Tibial artery (tissue), 4 donors: ENCODE measurements around the gene CHST8.

Experiments
- DNase-seq, 2 donors: peaks; one replicate each; pipeline ENCODE4 v3.0.0-alpha.2; 2019
- H3K27ac ChIP-seq, 2 donors: fragments of 200-600 bp; sonication (generic) in 1 of 2; 1 replicate in 1 of 2; 2 replicates in 1 of 2; pipeline ENCODE4 v1.5.1; 2018 to 2019; ENCODE audit warnings: mild to moderate bottlenecking in 1 of 2
- H3K27me3 ChIP-seq, 2 donors: fragments of 200-600 bp; sonication (generic) in 1 of 2; one replicate each; pipeline versions ENCODE4 v1.5.1 to v1.6.0; 2016 to 2019
- H3K36me3 ChIP-seq, 3 donors: fragments of 200-600 bp; sonication (generic) in 2 of 3; one replicate each; pipeline ENCODE4 v1.5.1; 2016 to 2019; ENCODE audit warnings: mild to moderate bottlenecking in 2 of 3
- H3K4me1 ChIP-seq, 4 donors: fragments of 200-600 bp; sonication (generic) in 2 of 4; 1 replicate in 3 of 4; 2 replicates in 1 of 4; pipeline ENCODE4 v1.5.1; 2016 to 2019
- H3K4me3 ChIP-seq, 2 donors: fragments of 200-600 bp; sonication (generic) in 1 of 2; 1 replicate in 1 of 2; 2 replicates in 1 of 2; pipeline ENCODE4 v1.5.1; 2018 to 2019; ENCODE audit warnings: mild to moderate bottlenecking in 2 of 2
- H3K9me3 ChIP-seq, 3 donors: fragments of 200-600 bp; sonication (generic) in 1 of 3; one replicate each; pipeline ENCODE4 v1.5.1; 2016 to 2019
- intact Hi-C: fragments of 100-400 bp; cut with DNase I; formaldehyde crosslinking; loops from one replicate; pipeline ENCODE4 v1.15.0; 2023; ENCODE audit warnings: low total_unique reads
- TF ChIP-seq, protein P1 (sequence below), 2 experiments: fragments of 200-600 bp in 1 of 2; fragments of 450-650 bp in 1 of 2; IDR thresholded peaks; one replicate each; pipeline ENCODE4 v1.5.1; 2017 to 2019; ENCODE audit warnings: antibody characterized with exemption in 2 of 2, mild to moderate bottlenecking in 1 of 2, moderate library complexity in 1 of 2

The CHST8 gene

GRCh38 chr19:33726756-33727155, 105.0 kb downstream of the CHST8 start:
- DNase-seq, result no peak
- Histone ChIP-seq H3K27me3 (peaks cover 0 to 36% of the 10 kb centered on the region in 2 donors), H3K4me1 (no peaks in the 10 kb centered on the region), H3K27ac (no peak overlapping the region), H3K4me3 (no peak overlapping the region), H3K36me3 (no peaks in the 10 kb centered on the region), H3K9me3 (peaks cover 0 to 7% (median 0%) of the 10 kb centered on the region in 3 donors)
- intact Hi-C loops, result no loop called here
- TF ChIP-seq, protein P1, sequence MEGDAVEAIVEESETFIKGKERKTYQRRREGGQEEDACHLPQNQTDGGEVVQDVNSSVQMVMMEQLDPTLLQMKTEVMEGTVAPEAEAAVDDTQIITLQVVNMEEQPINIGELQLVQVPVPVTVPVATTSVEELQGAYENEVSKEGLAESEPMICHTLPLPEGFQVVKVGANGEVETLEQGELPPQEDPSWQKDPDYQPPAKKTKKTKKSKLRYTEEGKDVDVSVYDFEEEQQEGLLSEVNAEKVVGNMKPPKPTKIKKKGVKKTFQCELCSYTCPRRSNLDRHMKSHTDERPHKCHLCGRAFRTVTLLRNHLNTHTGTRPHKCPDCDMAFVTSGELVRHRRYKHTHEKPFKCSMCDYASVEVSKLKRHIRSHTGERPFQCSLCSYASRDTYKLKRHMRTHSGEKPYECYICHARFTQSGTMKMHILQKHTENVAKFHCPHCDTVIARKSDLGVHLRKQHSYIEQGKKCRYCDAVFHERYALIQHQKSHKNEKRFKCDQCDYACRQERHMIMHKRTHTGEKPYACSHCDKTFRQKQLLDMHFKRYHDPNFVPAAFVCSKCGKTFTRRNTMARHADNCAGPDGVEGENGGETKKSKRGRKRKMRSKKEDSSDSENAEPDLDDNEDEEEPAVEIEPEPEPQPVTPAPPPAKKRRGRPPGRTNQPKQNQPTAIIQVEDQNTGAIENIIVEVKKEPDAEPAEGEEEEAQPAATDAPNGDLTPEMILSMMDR (IDR thresholded peaks at IDR 0.05), result no peak

DNA sequence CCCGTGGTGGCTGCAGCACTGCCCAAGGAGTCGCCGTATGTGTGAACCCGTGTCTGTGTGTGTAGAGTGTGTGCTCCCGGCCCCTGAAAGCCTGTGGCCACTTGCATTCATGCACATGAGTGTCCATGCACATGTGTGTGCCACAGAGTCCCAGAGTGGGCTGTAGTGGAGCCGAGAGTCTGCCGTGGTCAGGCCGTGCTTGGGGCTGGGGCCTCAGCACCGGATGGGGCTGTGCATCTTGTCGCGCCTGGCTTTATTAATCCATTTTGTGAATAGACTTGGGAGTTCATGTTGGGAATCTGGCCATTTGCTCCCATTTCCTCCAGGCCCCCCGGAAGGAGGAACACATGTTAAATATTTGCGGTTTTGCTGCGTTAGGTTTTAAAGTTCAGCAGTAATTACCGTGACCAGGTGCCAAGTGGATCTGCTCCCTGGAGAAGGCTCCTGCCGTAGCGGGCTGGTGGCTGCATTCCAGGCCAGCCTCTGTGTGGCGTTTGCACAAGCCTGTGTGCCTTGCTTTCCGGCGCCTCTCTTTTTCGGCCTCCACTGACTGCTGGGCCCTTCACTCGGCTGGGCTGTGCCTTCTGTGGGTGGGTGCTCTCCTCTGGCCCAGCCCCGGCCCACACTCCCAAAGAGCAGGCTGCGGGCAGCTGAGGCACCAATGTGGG, 105.7 kb downstream of the CHST8 start:
- Histone ChIP-seq H3K27me3 (peaks cover 0 to 36% of the 10 kb centered on the region in 2 donors), H3K9me3 (peaks cover 0 to 7% (median 0%) of the 10 kb centered on the region in 3 donors), H3K4me3 (no peak overlapping the region), H3K36me3 (no peaks in the 10 kb centered on the region), H3K4me1 (no peaks in the 10 kb centered on the region), H3K27ac (no peak overlapping the region)
- no peak for DNase-seq
- TF ChIP-seq, protein P1 (IDR thresholded peaks at IDR 0.05), result no peak
- intact Hi-C loops, result no loop called here

GRCh38 chr19:33728141-33728540, 106.4 kb downstream of the CHST8 start:
- Histone ChIP-seq H3K4me3 (no peak overlapping the region), H3K27me3 (peaks cover 0 to 36% of the 10 kb centered on the region in 2 donors), H3K4me1 (no peaks in the 10 kb centered on the region), H3K27ac (no peak overlapping the region), H3K9me3 (peaks cover 0 to 7% (median 0%) of the 10 kb centered on the region in 3 donors), H3K36me3 (no peaks in the 10 kb centered on the region)
- DNase-seq, result no peak
- TF ChIP-seq, protein P1 (IDR thresholded peaks at IDR 0.05), result no peak
- intact Hi-C loops, result no loop called here

DNA sequence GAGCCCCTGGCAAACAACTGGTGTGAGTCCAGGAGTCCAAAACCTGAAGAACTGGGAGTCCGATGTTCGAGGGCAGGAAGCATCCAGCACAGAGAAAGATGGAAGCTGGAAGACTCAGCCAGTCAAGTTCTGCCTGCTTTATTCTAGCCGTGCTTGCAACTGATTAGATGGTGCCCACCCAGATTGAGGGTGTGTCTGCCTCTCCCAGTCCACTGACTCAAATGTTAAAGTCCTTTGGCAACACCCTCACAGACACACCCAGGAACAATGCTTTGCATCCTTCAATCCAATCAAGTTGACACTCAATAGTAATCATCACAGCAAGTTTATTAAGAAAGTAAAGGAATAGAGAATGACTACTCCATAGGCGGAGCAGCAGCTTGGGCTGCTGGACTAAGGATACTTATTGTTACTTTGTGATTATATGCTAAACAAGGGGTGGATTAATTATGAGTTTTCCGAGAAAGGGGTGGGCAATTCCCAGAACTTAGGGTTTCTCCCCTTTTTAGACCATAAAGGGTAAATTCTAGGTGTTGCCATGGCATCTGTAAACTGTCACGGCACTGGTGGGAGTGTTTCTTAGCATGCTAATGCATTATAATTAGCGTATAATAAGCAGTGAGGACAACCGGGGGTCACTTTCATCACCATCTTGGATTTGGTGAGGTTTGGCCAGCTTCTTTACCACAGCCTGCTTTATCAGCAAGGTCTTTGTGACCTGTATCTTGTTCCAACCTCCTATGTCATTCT, 109.3 kb downstream of the CHST8 start:
- Histone ChIP-seq H3K9me3 (peaks cover 0 to 7% (median 0%) of the 10 kb centered on the region in 3 donors), H3K27me3 (peaks cover 0 to 22% of the 10 kb centered on the region in 2 donors), H3K4me1 (peaks cover 0 to 8% (median 3%) of the 10 kb centered on the region in 4 donors), H3K4me3 (no peak overlapping the region), H3K27ac (no peak overlapping the region), H3K36me3 (no peaks in the 10 kb centered on the region)
- DNase-seq, result no peak
- intact Hi-C loops, result no loop called here
- TF ChIP-seq, protein P1 (IDR thresholded peaks at IDR 0.05), result no peak

- Histone ChIP-seq H3K27me3 (peaks cover 0 to 25% of the 10 kb centered on the region in 2 donors), H3K36me3 (no peaks in the 10 kb centered on the region), H3K9me3 (peaks cover 0 to 7% (median 0%) of the 10 kb centered on the region in 3 donors), H3K4me3 (no peak overlapping the region), H3K27ac (no peak overlapping the region), H3K4me1 (peaks cover 0 to 8% (median 3%) of the 10 kb centered on the region in 4 donors)
- TF ChIP-seq, protein P1 (IDR thresholded peaks at IDR 0.05), result no peak
- no peak for DNase-seq
- intact Hi-C loops, result no loop called here
These were observed 110.1 kb downstream of the CHST8 start for GRCh38 chr19:33731881-33732280.
